Urothelium cell line (cell line): ENCODE measurements around the gene SUPT5H.

ENCODE experiments used
- DNase-seq: peaks from one replicate; pipeline ENCODE4 v3.0.0; 2011; ENCODE audit warnings: low spot score, mixed read lengths
- FAIRE-seq: peaks from 2 replicates; lab custom pipeline; 2011; peaks lifted over from hg19 to GRCh38; lab: Jason Lieb, UNC

Gene SUPT5H

GRCh38 chr19:39494661-39495060 is 49.3 kb downstream of the SUPT5H start:
- no peak for FAIRE-seq
- DNase-seq = no peak

GRCh38 chr19:39496063-39496462 is 50.7 kb downstream of the SUPT5H start:
- no peak for FAIRE-seq

DNA sequence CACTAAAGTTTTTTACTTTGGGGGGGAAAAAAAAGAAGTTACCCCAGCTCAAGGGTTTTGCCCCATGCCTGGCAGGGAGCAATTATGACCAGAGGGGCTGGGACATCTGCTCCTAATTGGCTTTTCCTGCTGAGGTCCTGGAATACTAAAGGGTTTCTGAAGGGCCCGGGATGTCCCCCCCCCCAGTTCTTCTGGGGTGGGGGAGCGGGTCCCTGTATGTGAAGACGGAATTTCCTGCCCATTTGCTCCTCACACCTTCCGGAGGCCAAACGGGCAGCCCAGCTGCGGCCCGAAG is 52.3 kb downstream of the SUPT5H start:
- no peak for DNase-seq
- no peak for FAIRE-seq

More at GRCh38 chr19:39496063-39496462, 50.7 kb downstream of the SUPT5H start:
- no peak for DNase-seq

DNA sequence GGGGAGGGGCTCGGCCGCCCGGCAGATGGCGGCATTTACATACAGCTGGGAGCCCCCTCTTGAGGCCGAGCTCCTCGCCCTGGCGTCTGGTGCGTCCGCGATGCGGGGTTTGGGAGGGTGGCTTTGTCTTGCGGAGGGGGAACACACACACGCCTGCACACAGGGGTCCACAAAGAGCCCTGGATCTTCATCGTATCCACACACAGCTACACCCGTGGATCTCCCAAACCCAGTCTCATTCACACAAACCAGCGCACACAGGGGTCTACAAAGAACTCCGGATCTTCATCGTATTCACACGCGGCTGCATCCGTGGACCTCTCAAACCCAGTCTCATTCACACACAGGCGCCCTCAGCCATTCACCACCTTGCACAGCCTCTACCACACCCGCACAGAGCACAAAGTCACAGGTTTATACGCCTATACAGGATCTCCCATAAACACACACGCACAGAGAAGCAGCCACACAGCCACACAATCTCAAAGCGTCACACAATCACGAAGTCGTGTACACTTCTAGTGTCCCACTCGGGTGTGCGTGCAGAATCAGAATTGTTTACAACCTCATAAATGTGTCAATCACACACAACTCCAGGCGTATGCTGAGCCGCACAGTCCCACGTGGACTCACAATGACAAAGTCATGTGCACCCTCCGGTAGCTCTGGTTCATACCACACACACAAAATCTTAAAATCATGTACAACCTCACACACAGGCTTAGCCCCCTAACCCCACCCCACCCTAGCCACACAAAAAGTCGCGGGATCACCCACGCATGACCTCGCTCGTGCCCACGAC is 52.8 kb downstream of the SUPT5H start:
- DNase-seq (peak; percentile 38), FAIRE-seq (no peak)

- DNase-seq = no peak
- FAIRE-seq = no peak
These were observed 53.6 kb downstream of the SUPT5H start, which contains the start of gene DLL3 for GRCh38 chr19:39498798-39499642. DLL3 (plus strand) TSS chr19:39498947; CDS start chr19:39498975, 28 bp downstream.

GRCh38 chr19:39499932-39500331 is 54.5 kb downstream of the SUPT5H start:
- DNase-seq (no peak), FAIRE-seq (no peak)

DNA sequence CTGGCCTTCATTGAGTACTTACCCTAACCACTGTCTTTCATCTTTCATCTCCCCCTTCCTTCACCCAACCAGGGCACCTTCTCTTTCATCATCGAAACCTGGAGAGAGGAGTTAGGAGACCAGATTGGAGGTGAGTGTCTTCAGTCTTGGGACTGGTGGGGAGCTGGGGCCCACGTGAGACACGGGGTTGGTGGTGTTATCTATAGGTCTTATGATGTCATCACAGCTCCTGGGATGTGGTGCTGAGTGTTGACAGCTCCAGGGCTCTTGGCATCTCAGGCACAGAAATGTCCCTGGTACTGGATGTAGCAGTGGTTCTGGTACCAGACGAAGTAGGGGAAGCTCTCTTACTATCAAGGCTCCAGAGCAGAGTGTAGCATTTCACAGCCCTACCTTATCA is 55.2 kb downstream of the SUPT5H start:
- no peak for FAIRE-seq
- DNase-seq = no peak

- FAIRE-seq (no peak), DNase-seq (no peak)
These were observed 56.0 kb downstream of the SUPT5H start for GRCh38 chr19:39501340-39501739.

- DNase-seq (peak; percentile 83), FAIRE-seq (no peak)
These were observed 57.4 kb downstream of the SUPT5H start for GRCh38 chr19:39502640-39503417.

DNA sequence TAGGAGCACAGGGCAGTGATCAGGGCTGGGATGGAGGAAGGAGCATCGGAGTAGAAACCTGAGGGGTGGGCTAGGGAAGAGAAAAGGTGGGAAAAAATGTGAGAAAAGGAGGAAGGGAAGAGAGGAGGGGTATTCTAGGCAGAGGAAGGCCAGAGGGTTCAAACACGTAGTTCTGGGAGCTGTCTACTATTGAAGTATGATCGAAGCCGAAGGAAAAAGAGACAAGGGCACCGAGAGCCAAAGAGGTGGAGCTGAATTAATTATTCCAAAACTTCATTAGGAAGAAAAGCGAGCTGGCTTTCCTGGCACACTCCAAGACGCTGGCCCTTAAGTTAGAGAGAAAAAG is 61.2 kb downstream of the SUPT5H start:
- DNase-seq (no peak), FAIRE-seq (no peak)

DNA sequence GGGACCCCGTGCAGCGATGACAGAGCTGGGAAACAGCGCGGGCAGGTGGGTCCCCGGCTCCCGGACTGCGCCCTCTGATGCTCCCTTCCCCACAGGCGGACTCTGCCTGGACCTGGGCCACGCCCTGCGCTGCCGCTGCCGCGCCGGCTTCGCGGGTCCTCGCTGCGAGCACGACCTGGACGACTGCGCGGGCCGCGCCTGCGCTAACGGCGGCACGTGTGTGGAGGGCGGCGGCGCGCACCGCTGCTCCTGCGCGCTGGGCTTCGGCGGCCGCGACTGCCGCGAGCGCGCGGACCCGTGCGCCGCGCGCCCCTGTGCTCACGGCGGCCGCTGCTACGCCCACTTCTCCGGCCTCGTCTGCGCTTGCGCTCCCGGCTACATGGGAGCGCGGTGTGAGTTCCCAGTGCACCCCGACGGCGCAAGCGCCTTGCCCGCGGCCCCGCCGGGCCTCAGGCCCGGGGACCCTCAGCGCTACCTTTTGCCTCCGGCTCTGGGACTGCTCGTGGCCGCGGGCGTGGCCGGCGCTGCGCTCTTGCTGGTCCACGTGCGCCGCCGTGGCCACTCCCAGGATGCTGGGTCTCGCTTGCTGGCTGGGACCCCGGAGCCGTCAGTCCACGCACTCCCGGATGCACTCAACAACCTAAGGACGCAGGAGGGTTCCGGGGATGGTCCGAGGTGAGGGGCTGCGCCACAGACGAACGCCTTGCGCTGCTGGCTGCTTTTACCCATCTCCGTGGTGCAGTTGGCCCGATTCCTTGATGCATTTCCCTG is 61.7 kb downstream of the SUPT5H start:
- FAIRE-seq (peak; percentile 97), DNase-seq (peak; percentile 94)

- DNase-seq = no peak
- no peak for FAIRE-seq
These were observed 62.5 kb downstream of the SUPT5H start for GRCh38 chr19:39507715-39508364.

- FAIRE-seq = no peak
- DNase-seq = no peak
These were observed 63.2 kb downstream of the SUPT5H start for GRCh38 chr19:39508629-39509028.

GRCh38 chr19:39509233-39509632 is 63.9 kb downstream of the SUPT5H start:
- DNase-seq = no peak
- FAIRE-seq = peak; percentile 13

GRCh38 chr19:39512988-39513387 is 67.6 kb downstream of the SUPT5H start:
- FAIRE-seq (no peak), DNase-seq (no peak)

GRCh38 chr19:39514840-39515550 is 69.6 kb downstream of the SUPT5H start, which contains the start of gene SELENOV:
SELENOV (plus strand) TSS chr19:39515139; CDS start chr19:39515213, 74 bp downstream.
- FAIRE-seq (no peak), DNase-seq (no peak)

- FAIRE-seq (no peak), DNase-seq (no peak)
These were observed 70.3 kb downstream of the SUPT5H start for GRCh38 chr19:39515551-39516191.

DNA sequence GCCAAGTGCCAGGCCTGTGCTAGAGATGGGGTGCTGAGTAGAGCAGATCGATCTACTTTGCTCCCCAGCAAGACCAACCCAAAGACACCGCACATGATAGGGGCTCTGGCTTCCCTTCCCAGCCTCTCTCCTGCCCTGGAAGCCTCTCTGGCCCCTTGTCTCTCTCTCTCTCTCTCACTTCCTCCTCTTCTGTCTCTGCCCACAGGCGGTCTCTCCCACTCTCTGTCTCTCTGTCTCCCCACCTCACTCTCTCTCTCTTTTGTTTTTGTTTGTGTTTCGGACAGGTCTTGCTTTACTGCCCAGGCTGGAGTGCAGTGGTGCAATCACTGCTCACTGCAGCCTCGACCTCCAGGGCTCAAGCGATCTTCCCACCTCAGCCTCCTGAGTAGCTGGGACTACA is 70.9 kb downstream of the SUPT5H start:
- FAIRE-seq = no peak
- DNase-seq = no peak

DNA sequence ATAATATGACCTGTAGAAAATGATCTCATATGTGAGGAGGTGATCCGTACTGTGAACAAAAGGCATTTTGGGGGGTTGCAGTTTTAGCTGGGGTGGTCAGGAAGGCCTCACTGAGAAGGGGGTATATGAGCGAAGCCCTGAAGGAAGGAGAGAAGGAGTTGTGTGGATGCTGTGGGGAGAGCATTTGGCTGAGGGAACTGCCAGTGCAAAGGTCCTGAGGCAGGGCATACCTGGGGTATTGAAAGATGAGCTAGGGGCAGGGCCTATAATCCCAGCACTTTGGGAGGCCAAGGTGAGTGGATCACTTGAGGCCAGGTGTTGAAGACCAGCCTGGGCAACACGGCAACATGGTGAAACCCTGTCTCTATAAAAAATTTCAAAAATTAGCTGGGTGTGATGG is 72.0 kb downstream of the SUPT5H start:
- FAIRE-seq (no peak), DNase-seq (no peak)
